DMS53 (cell line): ENCODE data around the gene TANGO2.
"Not testable (repeated sequence)": the region's sequence is repeated elsewhere in the genome, so short reads cannot be mapped to it uniquely, and the experiment has no call there.

Experiments used
- DNase-seq: peaks from one replicate; lab custom pipeline; 2025; lab: John Stamatoyannopoulos, UW

Gene TANGO2

DNA sequence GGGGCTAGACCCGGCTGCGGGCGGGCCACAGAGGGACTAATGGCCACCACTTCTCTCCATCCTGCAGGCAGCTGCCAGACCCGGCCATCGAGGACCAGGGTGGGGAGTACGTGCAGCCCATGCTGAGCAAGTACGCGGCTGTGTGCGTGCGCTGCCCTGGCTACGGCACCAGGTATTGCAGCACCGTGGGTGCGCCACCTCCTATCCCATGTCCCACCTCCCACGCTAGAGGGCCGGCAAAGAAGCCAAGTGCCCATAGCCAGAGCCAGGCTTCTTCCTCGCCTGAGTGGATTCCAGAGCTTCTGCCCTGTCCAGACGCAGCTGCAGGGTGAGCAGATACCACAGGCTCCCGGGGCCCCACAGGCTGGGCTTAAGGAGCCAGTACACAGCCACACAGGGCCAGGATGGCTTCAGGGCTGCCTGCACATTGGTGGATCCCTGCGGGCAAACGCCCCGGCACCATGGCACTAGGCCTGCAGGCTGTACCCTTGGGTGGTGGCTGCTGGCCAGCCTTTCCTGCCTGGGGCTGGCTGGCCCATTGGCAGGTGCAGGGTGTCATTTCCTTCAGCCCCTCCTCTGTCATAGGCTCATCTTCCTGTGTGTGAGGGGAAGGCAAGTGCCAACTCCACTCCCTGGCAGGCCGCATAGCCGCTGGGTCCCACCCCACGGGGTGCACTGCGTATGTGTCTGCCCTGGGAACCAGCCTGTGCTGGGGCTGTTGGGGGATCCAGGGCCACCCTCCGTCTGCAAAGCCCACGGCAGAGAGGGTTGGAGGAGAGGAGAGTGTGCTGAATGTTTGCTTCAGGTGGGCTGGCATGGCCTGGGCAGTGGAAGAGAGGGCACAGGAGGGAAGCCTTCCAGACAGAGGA lies 42.6 kb downstream of the TANGO2 start:
- DNase-seq: no peak

- no peak for DNase-seq
These were observed 43.2 kb downstream of the TANGO2 start for GRCh38 chr22:20064140-20064480.

GRCh38 chr22:20064545-20065262 lies 43.8 kb downstream of the TANGO2 start:
- DNase-seq: no peak

DNA sequence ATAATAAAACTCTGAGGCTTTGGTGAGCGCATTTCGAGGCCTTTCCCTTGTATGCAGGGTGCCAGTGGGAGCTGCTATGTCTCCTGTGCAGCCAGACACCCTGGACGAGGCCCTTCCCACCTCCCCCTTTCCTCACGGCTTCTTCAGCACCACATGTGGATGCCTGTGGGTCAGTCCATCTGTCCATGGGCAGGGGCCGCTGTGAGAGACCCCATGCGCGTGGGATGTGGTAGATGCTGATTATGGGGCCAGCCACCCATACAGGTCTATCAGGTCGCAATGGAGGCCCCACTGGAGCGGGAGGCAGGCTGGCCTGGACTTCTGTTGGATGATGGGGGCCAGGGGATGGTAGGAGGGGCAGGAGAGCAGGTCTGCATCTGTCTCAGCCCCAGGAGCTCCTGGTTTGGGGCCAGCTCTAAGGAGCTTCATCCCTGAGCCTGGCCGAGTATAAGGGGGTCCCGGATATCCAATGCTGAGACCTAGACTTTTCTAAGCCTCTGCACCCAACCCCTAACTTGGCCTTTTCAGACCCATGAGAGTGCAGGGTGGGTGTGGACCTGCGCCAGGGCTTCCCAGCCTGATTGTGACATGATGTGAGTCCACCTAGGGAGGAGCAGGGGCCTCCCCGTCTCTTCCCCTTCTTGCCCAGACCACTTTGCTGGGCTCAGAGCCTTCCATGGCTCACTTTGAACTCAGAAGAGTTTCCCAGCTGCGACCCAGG lies 45.1 kb downstream of the TANGO2 start:
- DNase-seq: no peak

DNA sequence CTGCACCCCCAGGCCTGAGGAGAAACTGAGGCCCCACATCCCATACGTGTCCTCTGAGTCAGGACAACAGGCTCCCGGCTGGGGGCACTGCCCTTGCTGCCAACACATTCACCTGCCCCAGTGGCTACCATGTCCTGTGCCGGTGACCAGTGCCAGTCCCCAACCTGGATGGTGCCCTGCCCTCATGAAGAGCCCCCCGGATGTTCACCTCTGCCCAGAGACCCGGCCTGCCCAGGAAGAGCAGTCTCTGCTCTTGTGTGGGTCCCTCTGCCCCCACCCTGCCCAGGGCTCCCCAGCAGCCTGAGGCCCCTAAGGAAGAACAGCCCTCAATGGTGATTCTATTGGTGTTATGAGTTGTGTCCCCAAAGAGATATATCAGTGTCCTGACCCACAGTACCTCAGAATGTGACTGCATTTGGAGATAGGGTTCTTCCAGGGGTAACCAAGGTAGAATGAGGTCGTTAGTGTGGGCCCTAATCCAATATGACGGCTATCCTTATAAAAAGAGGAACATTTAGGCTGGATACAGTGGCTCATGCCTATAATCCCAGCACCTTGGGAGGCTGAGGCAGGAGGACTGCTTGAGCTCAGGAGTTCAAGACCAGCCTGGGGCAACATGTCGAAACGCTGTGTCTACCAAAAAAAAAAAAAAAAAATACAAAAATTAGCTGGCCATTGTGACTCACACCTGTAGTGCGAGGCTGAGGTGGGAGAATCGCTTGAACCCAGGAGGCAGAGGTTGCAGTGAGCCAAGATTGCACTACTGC lies 45.9 kb downstream of the TANGO2 start:
- DNase-seq: no peak

GRCh38 chr22:20067384-20067682 lies 46.4 kb downstream of the TANGO2 start:
- DNase-seq: not testable (repeated sequence)

DNA sequence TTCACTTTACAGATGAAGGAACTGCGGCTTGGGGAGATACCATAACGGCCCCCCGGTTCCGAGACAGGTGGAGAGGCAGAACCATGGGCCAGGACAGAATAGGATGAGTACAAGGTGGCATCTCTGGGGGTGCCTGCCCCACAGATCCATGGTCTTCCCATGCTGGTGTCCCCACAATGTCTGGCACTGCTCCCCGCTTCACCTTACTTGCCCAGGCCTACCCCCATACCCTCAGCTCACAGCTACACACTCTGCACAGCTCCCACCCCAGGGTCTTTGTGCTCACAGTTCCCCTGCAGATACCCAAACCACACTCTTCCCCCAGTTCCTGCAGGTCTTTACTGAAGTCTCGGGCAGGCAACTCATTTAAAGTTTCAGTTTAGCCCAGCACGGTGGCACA lies 47.7 kb downstream of the TANGO2 start:
- no peak for DNase-seq

DNA sequence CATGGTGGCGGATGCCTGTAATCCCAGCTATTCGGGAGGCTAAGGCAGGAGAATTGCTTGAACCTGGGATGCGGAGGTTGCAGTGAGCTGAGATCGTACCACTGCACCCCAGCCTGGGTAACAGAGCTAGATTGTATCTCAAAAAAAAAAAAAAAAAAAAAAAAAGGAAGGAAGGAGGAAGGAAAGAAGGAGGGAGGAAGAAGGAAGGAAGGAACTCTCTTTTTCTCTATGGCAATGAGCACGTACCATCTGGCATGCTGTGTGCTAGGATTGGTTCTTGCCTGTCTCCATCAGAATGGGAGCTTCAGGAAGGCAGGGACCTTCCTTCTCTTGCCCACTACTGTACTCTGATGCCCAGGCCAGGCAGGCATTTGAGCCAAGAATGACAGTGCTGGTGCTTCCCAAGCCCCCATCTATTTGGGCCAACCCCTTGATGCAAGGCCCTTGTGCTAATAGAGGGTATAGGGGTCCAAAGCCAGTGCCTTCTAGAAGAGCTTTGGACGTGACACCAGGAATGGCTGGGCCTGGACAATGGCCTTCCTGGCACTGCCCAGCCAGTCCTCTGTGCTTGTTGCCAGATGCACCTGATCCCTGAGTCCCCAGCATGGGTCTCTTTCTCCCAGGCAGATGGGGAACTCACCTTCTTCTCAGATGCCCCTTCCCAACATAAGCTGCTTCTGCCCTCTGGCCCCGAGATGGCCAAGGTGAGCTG lies 48.6 kb downstream of the TANGO2 start:
- no peak for DNase-seq

DNA sequence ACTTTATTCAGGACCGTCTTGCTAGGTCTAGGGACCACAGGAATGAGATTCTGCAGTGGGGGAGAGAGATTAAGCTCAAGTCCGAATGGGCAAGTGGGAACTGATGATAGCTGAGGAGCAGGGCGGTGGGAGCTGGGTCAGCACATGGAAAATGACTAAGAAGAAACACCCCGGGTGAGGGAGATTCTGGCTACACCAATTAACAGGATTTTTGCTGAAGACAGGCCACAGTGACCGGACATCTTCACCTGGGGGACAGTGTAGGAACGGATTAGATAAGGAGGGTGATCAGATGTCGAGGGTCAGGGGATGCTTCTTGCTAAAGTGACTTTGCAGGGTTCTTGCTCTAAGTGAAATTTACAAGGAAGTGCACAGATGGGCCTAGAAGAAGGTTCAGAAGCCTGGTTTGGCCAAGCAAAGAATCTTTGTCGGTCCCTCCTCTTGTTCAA lies 50.6 kb downstream of the TANGO2 start:
- DNase-seq: no peak

GRCh38 chr22:20076627-20077172 lies 55.8 kb downstream of the TANGO2 start:
- DNase-seq: no peak

GRCh38 chr22:20079745-20080444 lies 59.0 kb downstream of the TANGO2 start, which contains the start of gene DGCR8:
DGCR8 (plus strand) TSS chr22:20080241; CDS start chr22:20085964, 5,723 bp downstream.
- peak; percentile 92 for DNase-seq

DNA sequence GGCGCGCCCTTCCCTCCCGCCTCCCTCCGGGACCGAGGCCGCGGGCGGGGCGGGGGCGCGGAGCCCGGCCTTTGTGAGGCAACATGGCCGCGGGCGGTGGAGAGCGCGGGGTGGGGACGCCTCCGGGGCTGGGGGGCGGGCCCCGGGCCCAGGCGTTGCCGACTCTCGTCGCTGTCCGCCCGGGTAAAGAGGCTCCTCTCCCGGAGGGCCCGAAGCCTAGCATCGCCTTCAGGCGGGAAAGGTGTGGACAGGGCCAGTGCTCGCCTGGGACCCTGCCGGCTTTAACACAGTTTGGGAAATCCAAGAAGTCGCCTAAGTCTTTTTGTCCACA lies 59.5 kb downstream of the TANGO2 start:
- DNase-seq: peak; percentile 67

DNA sequence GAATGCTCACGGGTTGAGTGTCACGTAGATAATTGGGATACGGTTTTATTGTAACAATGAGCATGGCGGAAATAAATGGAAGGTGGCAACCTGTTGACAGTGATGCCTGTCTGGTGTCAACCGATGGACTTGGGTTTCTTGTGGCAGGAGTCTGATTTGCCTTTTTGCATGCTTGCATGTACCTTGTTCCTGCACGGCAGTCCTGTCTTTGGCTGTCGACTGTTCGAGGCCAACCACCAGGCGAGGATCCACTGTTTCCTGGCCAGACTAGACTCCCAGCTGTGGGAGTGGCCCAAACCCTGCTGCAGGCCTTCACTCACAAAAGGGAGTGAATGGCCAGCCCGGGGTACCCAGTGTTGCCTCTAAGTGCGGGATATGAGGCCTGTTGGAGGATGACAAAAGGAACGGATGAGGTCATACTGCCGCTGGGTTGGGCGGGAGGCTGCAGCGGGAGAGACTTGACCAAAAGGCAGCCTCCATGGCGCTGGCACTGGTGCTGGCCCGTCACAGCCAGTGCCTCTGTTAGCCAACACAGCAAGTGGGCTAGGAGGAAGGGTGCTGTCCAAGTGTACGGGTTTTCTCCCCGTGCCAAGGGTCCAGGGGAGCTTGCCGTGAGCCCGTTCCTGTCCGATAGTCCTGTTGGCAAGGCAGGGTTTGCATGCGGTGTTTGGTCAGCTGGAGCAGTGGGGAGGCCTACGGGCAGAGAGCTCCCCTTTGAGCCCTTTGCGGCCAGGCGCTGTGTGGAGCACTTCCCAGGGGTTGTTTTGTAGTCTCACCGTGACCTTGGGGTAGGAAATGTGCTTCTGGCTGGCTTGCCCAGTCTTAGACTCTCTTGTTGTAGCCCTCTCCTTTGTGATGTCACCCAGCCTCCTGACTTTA lies 60.1 kb downstream of the TANGO2 start:
- peak; percentile 64 for DNase-seq

DNA sequence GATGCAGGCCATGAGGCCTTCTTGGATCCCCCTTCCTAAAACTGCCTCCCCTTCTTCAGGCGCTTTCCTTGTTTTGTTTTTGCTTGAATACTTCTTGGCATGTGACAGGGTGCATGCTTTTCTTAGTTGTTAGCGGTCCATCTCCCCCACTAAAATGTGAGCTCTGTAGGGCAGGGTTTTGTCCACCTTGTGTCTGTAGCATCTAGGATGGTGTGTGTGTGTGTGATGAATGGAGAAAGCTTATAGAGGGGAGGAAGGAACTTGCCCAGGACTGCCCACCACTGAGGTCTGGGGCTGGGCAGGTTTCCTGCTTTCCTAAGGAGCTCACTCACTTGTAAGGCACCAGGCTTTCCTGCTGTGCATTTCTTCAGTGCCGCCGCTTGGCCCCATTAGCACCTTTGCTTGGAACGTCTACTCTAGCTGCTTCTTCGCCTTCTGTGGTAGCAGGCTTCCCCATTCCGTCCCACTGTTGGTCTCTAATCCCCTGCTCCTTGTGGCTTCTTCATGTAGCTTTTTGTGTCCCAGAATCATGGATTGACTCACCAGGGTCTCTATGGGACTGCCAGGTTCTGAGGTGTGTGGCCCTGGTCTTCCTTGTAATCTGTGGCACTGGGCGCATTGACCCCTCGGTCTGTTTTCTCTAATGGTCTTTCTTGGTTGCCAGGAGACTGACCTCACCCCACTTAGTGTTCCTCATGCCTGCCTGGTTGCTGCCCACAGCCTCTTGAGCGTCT lies 62.4 kb downstream of the TANGO2 start:
- DNase-seq: no peak

DNA sequence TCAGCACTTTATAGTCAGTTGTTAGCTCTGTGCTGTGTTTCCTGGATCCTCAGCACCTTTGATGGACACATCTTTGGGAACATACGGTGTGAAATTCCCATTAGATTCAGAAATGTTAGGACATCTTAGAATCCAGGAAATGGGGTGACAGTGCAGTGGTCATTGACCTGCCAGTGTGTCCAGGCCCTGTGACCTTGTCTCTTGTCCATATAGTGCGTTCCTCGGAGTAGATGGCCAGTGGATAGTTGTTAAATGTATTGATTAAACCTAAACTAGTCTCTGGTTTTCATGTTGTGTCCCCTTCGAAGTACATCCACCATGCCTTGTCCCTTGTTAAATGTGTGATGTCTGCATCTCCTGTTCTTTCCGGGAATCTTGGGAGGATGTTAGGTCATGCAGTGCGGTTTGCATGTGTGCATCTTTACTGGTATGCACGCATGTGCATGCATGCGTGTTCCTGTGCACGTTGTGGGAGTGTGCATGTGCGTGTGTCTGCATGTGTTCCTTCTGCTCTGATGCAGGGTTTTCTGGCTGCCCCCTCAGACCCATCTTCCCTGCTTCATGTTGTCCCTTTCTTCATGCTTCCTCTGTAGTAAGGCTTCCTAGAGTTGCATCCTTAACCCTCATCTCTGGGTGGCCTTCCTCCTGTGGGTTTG lies 63.1 kb downstream of the TANGO2 start:
- DNase-seq: no peak

GRCh38 chr22:20084547-20085413 lies 63.9 kb downstream of the TANGO2 start:
- DNase-seq: no peak

DNA sequence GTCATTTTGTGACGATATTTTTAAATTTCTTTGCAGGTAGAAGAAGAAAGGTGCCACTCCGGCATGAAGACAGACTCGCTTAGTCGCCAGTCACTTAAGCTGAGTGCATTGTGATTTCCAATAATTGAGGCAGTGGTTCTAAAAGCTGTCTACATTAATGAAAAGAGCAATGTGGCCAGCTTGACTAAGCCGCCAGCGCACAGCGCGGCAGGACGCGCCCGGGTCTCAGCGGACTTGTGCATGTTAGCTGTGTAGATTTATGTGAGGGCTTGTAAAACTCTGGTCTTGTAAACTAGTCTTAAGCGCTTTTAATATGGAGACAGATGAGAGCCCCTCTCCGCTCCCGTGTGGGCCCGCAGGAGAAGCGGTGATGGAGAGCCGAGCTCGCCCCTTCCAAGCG lies 64.7 kb downstream of the TANGO2 start:
- DNase-seq: no peak
